Activated T-helper 17 cell treated with anti-CD3 and anti-CD28 coated beads, Interleukin-2, amount 50 U/mL, for 72 hours (primary cell): ENCODE measurements around the gene ARL4C. TPM values are rescaled to one million over a fixed set of nuclear protein-coding genes. Genes with fewer than 3 reads are reported as not detected.

Source experiments
- ATAC-seq: fragments of 150-1000 bp; cut with Tn5 transposase; replicated peaks from 2 replicates; pipeline ENCODE4 v1.10.0; 2021; ENCODE audit warnings: mild to moderate bottlenecking, moderate library complexity
- H3K27ac Mint-ChIP-seq: one replicate; pipeline ENCODE4 v1.8.0; 2022; ENCODE audit warnings: mixed read lengths
- H3K27me3 Mint-ChIP-seq: one replicate; pipeline ENCODE4 v1.8.0; 2022; ENCODE audit warnings: mixed read lengths
- H3K36me3 Mint-ChIP-seq: one replicate; pipeline ENCODE4 v1.8.0; 2022; ENCODE audit warnings: low read depth, mild to moderate bottlenecking, mixed read lengths
- H3K4me1 Mint-ChIP-seq: one replicate; pipeline ENCODE4 v1.8.0; 2022; ENCODE audit warnings: mixed read lengths
- H3K4me3 Mint-ChIP-seq: one replicate; pipeline ENCODE4 v1.8.0; 2022; ENCODE audit warnings: mild to moderate bottlenecking, mixed read lengths
- H3K9me3 Mint-ChIP-seq: one replicate; pipeline ENCODE4 v1.8.0; 2022; ENCODE audit warnings: mixed read lengths
- total RNA-seq, 2 donors: library from RNA; stranded (reverse); gene quantifications; one replicate each; pipeline ENCODE4 v1.2.3, GENCODE V29; 2022

ARL4C gene
- total RNA-seq, 2 donors from 2014 or later = 43.4 to 118 TPM

GRCh38 chr2:234451242-234451641 is 45.6 kb downstream of the ARL4C start:
- H3K27ac Mint-ChIP-seq = no peak overlapping the region
- H3K9me3 Mint-ChIP-seq = no peaks in the 10 kb centered on the region
- H3K36me3 Mint-ChIP-seq = peaks cover 30% of the 10 kb centered on the region
- peak overlapping the region; percentile 78 for H3K4me3 Mint-ChIP-seq
- no peak for ATAC-seq
- no peaks in the 10 kb centered on the region for H3K27me3 Mint-ChIP-seq
- H3K4me1 Mint-ChIP-seq = peaks cover 37% of the 10 kb centered on the region

GRCh38 chr2:234450431-234451124 is 46.3 kb downstream of the ARL4C start:
- Mint-ChIP-seq H3K27me3 (no peaks in the 10 kb centered on the region), H3K9me3 (no peaks in the 10 kb centered on the region), H3K27ac (peak overlapping the region; percentile 33), H3K36me3 (peaks cover 30% of the 10 kb centered on the region), H3K4me3 (peak overlapping the region; percentile 78), H3K4me1 (peaks cover 40% of the 10 kb centered on the region)
- no peak for ATAC-seq

DNA sequence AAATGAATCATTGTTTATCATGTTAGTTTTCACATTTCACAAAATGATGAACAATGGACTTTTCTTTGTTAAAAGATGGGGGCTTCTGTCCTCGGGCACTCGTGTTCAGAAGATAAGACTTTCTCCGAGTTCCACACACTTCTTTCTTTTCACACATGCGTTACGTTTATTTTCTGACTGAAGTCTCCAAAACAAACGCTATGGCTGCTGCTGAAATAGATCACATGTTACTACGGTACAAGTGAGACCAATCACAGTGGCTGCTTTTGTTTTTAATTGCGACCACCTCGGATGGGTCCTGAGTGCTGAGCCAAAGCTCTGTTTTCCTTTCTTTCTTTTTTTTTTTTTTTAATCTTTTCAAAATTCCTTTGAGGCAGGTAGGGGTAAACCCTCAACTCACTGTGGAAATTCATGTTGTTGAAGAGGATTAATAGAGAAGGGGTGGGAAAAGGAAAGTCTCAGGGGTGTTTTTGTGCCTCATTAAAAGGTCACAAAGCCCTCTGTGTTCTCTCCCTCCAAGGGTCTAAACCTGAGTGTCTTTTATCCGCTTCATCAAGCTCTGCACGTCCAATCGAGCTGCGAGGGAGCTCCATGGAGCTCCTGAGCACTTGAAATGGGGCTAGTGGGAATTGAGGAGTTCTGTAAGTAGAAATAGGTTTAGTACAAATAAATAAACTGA is 48.2 kb downstream of the ARL4C start:
- Mint-ChIP-seq H3K4me3 (peak overlapping the region; percentile 72), H3K9me3 (no peaks in the 10 kb centered on the region), H3K27ac (peak overlapping the region; percentile 33), H3K36me3 (peaks cover 26% of the 10 kb centered on the region), H3K4me1 (peaks cover 47% of the 10 kb centered on the region), H3K27me3 (no peaks in the 10 kb centered on the region)
- ATAC-seq = no peak

GRCh38 chr2:234447963-234448362 is 48.9 kb downstream of the ARL4C start:
- ATAC-seq = no peak

DNA sequence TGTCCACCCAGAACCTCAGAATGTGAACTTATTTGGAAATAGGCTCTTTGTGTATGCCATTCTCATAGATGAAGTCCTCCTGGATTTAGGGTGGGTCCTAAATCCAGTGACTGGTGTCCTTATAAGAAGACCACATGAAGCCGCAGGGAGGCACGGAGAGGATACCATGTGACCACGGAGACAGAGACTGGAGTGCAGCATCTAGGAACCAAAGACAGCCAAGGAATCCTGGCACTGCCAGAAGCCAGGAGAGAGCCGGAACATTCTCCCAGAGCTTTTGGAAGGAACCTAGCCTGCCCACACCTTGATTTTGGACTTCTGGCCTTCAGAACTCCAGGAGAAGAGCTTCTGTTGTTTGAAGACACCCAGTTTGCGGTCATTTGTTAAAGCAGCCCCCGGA is 49.7 kb downstream of the ARL4C start:
- Mint-ChIP-seq H3K9me3 (no peaks in the 10 kb centered on the region), H3K27ac (peak overlapping the region; percentile 93), H3K4me1 (peaks cover 44% of the 10 kb centered on the region), H3K36me3 (peaks cover 12% of the 10 kb centered on the region), H3K4me3 (peak overlapping the region; percentile 72), H3K27me3 (no peaks in the 10 kb centered on the region)
- no peak for ATAC-seq

More at GRCh38 chr2:234447963-234448362, 48.9 kb downstream of the ARL4C start:
- Mint-ChIP-seq H3K27ac (peak overlapping the region; percentile 33), H3K9me3 (no peaks in the 10 kb centered on the region), H3K4me1 (peaks cover 47% of the 10 kb centered on the region), H3K36me3 (peaks cover 19% of the 10 kb centered on the region), H3K4me3 (peak overlapping the region; percentile 72), H3K27me3 (no peaks in the 10 kb centered on the region)

DNA sequence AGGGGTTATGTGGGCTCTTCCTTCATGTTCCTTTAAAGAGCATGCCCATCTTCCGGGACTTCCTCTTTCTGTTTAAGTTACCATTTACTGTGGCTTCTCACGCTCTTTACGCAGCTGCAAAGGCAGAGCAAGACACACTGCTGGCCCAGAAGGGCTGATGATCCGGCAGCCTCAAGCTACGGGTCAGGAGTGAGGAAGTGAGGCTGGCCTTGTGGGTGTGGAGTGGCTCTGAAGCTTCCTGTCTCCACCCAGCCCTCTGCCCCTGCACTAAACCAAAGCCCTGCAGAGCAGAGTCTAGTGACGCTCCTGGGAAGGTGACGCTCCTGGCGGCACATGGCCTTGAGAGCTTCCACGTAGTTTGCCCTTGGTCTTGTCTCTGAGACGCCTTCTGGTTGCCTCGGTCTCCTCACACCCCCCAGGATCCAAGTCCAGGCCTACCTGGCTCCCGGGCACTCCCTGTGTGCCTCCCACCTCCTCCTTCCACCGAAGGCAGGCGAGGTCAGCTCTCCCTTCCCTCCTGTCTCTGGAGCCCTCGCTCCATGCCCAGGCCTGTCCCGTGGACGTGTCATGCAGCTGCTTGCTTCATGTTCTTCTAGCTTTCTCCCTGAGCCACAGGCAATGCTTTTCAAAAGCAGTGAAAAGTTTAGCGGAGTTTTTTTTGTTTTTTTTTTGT is 50.3 kb downstream of the ARL4C start:
- Mint-ChIP-seq H3K36me3 (peaks cover 8% of the 10 kb centered on the region), H3K9me3 (no peaks in the 10 kb centered on the region), H3K27me3 (no peaks in the 10 kb centered on the region), H3K27ac (peak overlapping the region; percentile 93), H3K4me1 (peaks cover 41% of the 10 kb centered on the region), H3K4me3 (peak overlapping the region; percentile 72)
- peak; percentile 98 for ATAC-seq

DNA sequence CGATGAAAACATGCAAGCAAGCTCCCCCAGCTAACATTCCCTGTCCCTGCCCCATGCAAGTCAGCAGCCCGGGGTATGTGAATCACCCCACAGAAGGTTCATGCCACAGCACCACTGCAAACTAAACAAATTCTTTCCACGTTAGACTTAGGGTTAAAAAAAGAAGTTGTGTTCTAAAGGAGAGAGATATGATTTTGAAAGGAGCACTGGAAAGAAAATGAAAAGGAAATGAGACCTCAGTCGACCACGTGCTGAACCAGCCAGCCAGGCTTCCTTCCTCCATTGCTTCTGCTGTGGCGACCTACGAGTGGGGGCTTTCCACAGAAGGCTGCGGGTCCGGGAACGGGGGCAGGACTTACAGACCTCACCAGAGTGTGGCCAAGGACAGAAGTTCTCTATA is 52.0 kb downstream of the ARL4C start:
- peaks cover 2% of the 10 kb centered on the region for H3K36me3 Mint-ChIP-seq
- no peaks in the 10 kb centered on the region for H3K27me3 Mint-ChIP-seq
- H3K4me3 Mint-ChIP-seq = peak overlapping the region; percentile 72
- peak overlapping the region; percentile 87 for H3K27ac Mint-ChIP-seq
- ATAC-seq = peak; percentile 13
- H3K9me3 Mint-ChIP-seq = no peaks in the 10 kb centered on the region
- peaks cover 41% of the 10 kb centered on the region for H3K4me1 Mint-ChIP-seq

DNA sequence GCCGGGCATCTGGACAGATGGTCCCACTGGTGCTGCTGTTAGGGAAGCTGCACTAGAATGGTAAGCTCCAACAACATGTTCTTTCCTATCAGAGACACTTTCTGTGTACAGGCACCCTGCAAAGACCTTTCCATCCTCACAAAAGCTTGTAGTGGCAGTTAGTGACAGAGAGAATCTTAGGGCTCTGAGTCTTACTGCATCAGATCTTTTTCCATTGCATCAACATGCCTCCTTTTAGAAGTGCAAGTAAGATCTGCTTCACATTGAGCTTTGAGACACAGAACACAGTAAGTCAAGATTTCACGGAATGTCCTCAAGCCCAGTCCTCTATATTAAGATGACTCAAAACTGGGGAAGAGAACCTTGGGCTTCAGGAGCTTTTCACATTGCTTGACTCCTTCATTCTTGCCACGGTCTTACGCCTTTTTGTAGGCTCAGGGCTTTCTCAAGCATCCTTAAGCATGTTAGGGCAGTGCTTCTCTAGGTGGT is 52.6 kb downstream of the ARL4C start:
- no peak for ATAC-seq
- Mint-ChIP-seq H3K36me3 (no peaks in the 10 kb centered on the region), H3K27ac (peak overlapping the region; percentile 87), H3K9me3 (no peaks in the 10 kb centered on the region), H3K27me3 (no peaks in the 10 kb centered on the region), H3K4me1 (peaks cover 41% of the 10 kb centered on the region), H3K4me3 (peak overlapping the region; percentile 72)
